Jurkat, Clone E6-1 (cell line): ENCODE data around the gene CXorf65. TPM values are rescaled to one million over a fixed set of nuclear protein-coding genes. Genes with fewer than 3 reads are reported as not detected.
A peak's percentile ranks its signal among the peaks of the same experiment; 100 is the strongest.

Source experiments
- DNase-seq: peaks from one replicate; pipeline ENCODE4 v3.0.0-alpha.2; 2011; ENCODE audit warnings: low read depth, low spot score
- H3K4me3 ChIP-seq: 2 replicates; pipeline ENCODE4 v1.5.1; 2011; ENCODE audit warnings: mild to moderate bottlenecking, low read length, control low read depth, moderate library complexity
- polyA plus RNA-seq: library from polyadenylated mRNA; unstranded; fragments of >200 nt; gene quantifications from one replicate; pipeline ENCODE4 v1.2.1, GENCODE V29; 2012; ENCODE audit warnings: missing spikeins; ENCODE audit not compliant: insufficient read length, insufficient read depth

The CXorf65 gene
- polyA plus RNA-seq = 14.7 TPM

DNA sequence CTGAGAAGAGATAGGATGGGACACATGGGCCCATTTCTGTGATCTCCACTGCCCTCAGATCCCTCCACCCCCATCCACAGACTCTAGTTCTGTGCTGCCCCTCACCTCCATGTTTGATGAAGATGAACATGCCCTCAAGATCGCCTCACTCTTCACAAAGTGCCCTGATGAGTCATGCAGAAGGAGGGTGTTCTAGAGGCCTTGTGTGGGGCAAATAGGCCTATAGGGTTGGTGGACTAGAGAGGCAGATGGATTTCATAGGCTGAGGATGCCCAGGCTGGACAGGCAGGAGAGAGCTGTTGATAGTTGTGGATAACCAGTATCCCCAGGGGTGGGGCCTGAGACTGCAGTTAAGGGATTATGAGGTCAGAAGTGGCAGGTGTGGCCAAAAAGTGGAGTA is at the start of gene CXorf65:
CXorf65 (minus strand) TSS at position 314 of the 400 bp plus-strand sequence; CDS start at position 130, 184 bp downstream.
- H3K4me3 ChIP-seq = peak within 1 kb of the TSS; percentile 87
- DNase-seq = no peak

DNA sequence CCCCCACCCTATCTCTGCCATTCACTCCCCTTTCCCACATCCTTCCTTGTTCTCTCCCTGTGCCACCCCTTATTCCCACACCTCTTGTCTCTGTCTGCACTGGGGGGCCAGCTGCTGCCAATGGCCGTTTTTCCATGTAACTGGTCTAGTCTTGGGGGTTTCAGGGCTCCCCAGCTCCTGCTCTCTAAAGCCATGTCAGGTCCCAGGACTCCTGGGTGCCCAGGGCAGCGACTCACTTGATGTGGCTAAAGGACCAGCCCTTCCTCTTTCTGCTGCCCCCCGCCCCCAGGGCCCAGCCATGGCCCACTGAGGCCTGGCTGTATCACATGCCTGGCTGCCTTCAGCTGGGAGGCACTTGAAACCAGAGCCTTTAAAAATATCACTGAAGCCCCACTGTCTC is 48.1 kb upstream of the CXorf65 start:
- H3K4me3 ChIP-seq = no peak overlapping the region
- no peak for DNase-seq

DNA sequence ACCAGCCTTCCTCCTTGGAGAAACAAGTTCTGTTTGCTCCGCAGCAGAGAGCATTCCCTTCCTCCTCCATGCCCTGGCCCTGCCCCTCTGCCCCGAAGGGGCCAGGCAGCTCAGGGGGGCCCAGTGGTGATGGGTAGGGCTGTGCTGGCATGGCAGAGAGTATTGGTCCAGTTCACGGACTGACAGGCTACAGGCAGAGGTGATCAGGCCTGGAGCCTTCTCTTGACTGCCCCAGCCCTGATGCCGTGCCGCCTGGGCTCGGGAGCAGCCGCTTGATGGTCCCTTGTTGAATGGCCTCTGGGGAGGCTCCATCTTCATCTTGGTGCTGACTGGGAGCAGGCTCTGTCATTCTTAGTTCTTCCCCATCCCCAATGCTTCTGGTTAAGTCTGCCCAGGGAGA is 47.7 kb upstream of the CXorf65 start:
- no peak for DNase-seq
- no peak overlapping the region for H3K4me3 ChIP-seq

DNA sequence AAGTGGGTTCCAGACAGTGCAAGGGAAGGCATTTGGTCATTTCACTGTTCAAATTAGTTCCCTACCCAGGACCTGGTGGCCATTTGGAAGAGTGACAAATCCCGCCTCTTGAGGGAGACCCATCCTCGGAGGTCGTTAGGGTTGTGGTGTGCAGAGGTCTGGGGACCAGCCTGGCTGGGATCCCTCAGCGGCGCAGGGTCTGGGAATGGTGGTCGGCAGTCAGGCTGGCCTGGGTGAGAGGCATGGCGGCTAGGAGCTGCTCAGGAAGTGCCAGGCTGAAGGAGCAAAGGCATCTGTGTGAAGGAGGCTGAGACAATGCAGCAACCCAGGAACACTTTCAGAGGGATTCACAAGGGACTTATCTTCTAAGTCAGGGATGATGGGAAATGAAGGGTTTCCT is 44.8 kb upstream of the CXorf65 start:
- H3K4me3 ChIP-seq = no peak overlapping the region
- no peak for DNase-seq

DNA sequence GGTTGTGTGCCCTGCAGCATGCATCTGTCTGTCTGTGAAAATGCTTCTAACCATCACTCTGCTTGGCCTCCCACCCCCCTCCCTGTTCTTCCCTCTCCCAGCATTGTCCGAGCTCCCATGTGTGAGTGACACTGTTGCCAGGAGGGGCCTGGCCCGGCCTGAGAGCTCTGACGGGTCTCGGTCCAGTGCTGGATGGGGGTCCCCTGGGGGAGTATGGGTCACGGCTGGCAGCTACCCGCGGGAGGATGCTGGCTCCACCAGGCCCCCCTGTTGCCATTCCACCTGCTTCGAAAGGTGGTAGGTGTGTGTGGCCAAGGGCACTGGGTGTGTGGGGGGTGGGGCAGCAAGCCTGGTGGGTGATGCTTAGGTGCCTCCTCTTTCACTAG is 41.7 kb upstream of the CXorf65 start:
- no peak for DNase-seq

DNA sequence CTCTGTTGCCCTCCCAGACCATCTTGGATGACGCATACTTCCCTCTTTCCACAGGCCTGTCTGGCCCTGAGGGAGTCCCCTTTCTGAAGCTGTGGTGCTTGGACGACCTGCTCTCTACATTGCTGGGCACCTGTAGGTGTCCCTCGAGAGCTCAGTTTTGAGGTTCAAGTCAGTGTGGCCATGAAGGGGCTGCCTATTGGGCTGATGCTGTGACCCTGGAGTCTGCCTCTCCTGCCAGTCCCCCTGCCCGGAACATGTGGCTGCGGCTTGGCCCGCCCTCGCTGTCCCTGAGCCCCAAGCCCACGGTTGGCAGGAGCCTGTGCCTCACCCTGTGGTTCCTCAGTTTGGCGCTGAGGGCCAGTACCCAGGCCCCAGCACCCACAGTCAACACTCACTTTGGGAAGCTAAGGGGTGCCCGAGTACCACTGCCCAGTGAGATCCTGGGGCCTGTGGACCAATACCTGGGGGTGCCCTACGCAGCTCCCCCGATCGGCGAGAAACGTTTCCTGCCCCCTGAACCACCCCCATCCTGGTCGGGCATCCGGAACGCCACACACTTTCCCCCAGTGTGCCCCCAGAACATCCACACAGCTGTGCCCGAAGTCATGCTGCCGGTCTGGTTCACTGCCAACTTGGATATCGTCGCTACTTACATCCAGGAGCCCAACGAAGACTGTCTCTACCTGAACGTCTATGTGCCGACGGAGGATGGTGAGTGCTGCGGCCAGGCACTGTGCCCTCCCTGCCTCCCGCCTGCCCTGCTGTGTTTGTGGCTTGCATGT is 41.1 kb upstream of the CXorf65 start:
- DNase-seq = no peak
- H3K4me3 ChIP-seq = no peak overlapping the region

More for the DNA sequence above, 41.7 kb upstream of the CXorf65 start:
- H3K4me3 ChIP-seq = no peak overlapping the region

DNA sequence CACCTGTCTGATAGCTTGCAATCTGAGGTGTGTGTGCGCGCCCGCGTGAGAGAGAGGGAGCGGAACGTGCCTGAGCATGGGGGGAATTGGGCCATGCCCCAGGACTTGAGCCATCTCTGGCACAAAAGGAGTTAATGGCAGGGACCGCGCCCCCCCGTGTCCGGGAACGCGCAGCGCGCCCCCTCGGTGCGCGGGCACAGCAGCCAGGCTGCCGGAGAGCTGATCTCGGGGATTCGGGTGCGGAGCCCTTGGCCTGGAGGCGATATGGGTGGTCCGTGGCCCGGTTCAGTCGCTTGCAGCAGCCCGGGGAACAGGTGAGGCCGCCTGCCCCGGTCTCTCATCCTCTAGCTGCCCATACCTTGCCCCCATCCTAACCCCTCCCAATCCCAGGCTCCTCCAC is 38.1 kb upstream of the CXorf65 start, which contains the start of gene NLGN3:
NLGN3 (plus strand) TSS at position 191 of the 400 bp plus-strand sequence. CDS start 2,909 bp downstream, outside the sequence.
- DNase-seq = no peak
- no peak within 1 kb of the TSS for H3K4me3 ChIP-seq

DNA sequence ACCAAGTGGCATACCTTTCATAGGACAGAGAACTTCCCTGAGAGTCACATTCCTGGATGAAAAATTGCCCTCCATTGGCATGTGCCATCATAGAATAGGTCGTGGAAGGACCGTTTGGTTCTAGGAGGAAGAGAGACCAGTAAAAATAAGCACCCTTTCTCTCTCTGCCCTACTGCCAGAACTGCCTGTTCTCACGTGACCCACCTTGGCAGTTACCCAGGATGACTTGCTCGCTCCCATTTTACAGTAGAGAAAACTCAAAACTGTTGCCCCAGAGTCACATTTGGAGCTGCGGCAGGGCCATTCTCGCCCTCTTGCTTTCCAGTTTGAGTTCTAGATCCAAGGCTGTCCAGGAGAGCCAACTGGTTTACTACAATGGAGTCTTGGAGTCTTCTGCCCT is 37.0 kb upstream of the CXorf65 start:
- no peak for DNase-seq
- no peak overlapping the region for H3K4me3 ChIP-seq

DNA sequence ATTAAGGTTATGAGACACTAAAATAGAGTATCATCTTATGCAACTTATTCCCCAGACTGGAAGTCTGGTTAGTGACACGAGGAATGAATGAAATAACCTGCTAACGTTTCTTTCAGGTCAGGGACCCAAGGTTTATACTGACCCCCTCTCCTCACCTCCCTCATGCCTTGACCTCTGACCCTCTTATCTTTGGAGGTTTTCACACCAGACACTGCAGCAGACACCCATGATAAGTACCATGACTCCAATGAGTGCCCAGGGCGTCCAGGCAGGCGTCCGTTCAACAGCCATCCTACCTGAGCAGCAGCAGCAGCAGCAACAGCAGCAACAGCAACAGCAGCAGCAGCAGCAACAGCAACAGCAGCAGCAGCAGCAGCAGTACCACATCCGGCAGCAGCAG is 33.9 kb upstream of the CXorf65 start:
- H3K4me3 ChIP-seq = no peak overlapping the region
- no peak for DNase-seq

DNA sequence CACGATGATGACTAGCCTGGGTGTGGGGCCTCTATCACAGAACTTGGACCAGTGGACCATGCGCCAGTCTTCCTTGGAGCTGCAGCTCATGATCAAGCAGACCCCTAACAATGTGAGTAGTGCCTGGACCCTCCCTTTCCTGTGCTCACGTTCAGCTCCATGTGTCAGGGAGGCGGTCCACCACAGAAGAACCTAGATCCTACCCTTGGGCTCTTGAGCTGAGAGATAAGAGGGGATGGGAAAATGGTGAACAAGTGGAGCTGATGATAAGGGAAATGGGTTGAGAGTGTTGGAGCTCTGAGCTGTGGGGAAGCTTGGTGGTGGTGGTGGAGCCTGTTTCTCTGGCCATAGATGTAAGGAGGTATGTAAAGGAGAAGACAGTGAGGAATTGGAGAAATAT is 25.0 kb upstream of the CXorf65 start:
- H3K4me3 ChIP-seq = no peak overlapping the region
- DNase-seq = no peak

DNA sequence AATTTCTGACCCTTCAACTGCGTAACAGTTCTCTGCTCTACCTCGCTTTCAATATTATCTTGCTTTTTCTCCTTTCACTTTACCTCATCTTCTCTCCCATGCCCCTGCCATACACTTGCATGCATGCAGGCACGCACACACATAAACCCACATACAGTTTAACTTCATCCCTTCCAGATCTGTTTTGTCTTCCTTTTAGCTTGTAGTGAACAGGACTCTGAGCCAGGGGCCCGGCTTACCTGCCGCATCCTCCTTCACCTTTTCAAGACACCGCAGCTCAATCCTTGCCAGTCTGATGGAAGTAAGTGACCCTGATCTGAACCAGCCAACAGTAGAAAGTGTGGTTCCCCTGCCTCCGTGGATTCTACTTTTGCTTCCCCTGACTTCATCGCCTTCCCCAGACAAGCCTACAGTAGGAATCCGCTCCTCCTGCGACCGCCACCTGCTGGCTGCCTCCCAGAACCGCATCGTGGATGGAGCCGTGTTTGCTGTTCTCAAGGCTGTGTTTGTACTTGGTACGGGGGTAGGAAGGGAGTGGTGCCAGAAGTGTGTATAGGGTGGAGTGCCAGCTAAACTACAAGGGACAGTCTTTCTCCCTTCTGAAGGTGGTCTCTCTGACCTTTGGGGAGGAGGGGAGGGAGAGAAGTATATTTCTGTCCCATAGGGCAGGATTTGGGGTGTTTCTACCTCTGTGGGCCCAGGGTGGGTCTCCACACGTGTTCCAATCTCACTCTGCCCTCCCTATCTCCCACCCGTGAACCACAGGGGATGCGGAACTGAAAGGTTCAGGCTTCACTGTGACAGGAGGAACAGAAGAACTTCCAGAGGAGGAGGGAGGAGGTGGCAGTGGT is 22.6 kb upstream of the CXorf65 start:
- H3K4me3 ChIP-seq = no peak overlapping the region
- DNase-seq = no peak

DNA sequence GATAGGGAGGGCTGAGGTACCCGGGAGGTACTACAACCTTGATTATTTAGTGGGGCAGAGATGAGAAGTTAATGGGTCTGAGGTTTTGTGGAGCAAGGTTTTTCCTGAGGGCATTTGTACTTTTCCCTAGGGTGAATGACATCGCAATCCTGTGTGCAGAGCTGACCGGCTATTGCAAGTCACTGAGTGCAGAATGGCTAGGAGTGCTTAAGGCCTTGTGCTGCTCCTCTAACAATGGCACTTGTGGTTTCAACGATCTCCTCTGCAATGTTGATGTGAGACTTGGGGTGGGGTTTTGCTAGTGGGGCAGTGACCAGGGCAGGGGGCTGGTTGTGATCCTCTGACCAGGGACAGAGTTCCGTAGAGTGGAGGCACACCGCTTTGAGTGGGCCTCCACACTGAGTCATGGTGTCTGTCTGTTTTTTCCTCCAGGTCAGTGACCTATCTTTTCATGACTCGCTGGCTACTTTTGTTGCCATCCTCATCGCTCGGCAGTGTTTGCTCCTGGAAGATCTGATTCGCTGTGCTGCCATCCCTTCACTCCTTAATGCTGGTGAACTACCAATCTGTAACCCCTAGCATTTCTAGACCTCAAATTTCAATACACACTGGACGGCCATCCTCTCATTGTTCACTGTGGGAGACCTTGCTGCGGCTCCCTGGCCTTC is 21.8 kb upstream of the CXorf65 start:
- DNase-seq = no peak
- H3K4me3 ChIP-seq = no peak overlapping the region

DNA sequence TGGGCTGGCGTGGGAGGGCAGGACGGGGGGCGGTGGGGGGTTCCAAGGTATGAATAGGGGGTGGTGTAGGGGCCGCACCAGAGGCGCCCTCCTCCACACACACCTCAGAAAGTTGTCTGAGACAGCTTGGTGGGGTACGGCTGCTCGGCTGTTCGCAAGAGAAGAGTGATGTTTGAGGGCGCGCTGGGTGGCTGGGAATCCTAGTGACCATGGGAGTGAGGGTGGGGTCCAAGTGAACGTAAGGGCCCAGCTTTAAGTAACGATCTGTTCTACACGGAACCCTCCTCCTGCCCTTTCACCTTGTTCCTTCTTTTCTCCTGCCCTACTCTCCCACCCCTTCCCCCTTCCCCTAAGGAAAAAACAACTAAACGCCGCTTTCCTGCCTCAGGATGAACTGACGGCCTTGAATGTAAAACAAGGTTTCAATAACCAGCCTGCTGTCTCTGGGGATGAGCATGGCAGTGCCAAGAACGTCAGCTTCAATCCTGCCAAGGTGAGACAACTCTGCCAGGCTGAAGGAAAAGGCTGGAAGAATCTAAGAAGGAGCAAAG is 12.5 kb upstream of the CXorf65 start:
- peak overlapping the region; percentile 67 for H3K4me3 ChIP-seq
- no peak for DNase-seq

DNA sequence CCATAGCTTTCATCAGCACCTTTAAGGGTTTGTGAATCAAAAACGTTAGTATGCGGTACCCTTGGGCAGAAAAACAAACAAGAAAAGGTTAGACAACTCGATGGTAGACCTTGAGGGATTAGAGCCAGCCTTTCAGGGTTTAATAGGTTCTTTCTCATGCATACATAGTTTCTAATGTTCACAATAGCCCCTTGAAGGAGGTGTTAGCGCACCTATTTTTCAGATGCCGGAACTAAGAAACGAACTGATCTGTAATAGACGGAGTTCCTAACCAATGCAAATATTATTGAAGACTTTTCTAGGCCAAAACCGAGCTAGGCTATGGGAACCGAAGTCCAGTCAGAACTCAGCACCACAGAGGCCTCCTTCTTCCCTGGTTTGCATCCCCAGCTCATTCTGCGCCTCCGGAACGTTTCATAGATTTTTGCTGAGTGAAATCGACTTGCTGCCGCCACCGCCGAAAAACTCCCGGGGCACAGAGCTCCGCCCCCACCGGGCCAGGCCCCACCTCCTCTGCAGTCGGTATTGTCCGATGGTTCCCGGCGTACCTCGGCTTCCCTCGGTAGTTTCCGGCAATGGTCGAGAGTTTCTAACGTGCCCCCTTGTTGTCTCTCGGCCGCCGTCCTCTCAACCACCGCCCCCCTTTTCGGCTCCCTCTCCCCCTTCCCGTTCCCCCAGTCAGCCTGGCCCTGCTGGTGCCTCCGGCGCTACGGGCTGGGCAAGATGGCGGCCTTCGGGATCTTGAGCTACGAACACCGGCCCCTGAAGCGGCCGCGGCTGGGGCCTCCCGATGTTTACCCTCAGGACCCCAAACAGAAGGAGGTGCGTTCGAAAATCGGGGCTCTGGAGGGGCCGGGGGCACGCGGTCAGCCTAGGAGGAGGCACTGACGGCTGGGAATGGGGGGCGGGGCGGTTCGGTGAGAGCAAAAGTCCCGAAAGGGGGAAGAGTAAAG is 11.8 kb upstream of the CXorf65 start, which contains the start of gene MED12:
MED12 (plus strand) TSS at position 565 of the 953 bp plus-strand sequence; CDS start at position 724, 159 bp downstream.
- H3K4me3 ChIP-seq = peak within 1 kb of the TSS; percentile 67
- peak; percentile 84 for DNase-seq

DNA sequence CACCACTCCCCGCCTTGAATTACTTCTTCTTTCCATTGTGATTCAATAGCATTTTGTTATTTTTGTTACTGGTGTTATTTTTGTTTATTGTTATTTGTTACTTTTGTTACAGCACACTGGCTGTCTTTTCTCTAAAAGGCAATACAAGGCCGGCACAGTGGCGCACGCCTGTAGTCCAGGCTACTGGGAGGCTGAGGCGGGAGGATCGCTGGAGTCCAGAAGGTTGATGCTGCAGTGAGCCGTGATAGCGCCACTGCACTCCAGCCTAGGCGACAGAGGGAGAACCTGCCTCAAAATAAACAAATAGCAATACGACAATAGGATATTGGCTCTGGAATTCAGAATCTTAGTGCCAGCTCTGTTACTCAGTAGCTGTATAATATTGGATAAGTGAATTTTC is 10.8 kb upstream of the CXorf65 start:
- H3K4me3 ChIP-seq = no peak overlapping the region

DNA sequence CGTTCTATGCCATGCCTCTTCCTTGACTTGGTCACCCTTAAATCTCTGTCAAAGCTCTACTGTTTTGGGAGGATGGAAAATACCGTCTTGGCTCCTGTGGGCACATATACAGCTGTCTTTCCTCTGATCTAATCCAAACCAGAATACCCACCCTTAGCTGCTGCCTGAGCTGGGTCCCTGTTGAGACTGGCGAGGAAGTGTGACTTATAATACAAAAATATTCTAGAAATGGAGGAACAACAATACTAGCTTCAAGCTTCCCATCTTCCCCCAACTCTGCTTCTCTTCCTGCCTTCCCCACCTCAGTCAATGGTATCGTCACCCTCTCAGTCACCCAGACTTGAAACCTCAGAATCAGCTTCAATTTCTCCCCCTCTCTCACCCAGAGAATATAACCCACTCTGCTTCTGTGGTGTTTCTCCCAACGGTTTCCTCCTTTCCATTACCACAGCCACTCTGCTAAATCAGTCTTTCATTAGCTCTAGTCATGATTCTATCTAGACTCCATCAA is 5.4 kb upstream of the CXorf65 start:
- H3K4me3 ChIP-seq = peak overlapping the region; percentile 87
- peak; percentile 71 for DNase-seq

More for the DNA sequence above, 10.8 kb upstream of the CXorf65 start:
- DNase-seq = no peak

DNA sequence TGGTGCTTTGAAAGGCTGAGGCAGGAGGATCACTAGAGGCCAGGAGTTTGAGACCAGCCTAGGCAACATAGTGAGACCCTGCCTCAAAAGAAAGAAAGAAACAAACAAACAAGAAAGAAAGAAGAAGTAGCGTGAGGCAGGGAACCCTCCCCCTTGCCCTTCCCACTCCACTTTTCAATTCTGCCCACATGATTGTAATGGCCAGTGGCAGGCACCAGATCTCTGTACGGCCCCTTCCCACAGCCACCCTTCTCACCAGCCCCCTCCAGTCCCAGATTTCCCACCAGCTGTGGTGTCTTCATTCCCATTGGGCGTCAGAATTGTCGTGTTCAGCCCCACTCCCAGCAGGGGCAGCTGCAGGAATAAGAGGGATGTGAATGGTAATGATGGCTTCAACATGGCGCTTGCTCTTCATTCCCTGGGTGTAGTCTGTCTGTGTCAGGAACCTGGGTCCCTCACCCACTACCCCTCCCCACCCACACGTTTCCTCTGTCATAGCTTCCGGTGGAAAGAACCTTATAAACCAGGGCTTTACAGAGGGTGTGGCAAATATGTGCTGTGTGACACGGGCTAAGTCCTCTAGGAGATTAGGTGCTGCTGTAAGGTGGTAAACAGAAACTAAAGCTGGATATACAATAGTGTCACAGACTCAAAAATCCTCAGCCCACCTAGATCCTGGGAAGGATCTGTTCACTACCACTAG is 4.8 kb upstream of the CXorf65 start, which contains the start of gene IL2RG:
IL2RG (minus strand) TSS at position 437 of the 703 bp plus-strand sequence; CDS start at position 399, 38 bp downstream.
- DNase-seq = peak; percentile 92

More for the DNA sequence above, 4.8 kb upstream of the CXorf65 start, which contains the start of gene IL2RG:
- peak within 1 kb of the TSS; percentile 87 for H3K4me3 ChIP-seq
